Fibroblast of skin of right quadriceps (primary cell): ENCODE measurements around the gene CEP95.

Source experiments
- DNase-seq: peaks from one replicate; pipeline ENCODE4 v3.0.0-alpha.2; 2013

Gene CEP95

GRCh38 chr17:64496348-64496785 is 10.4 kb upstream of the CEP95 start:
- no peak for DNase-seq

GRCh38 chr17:64496786-64497564 is 9.8 kb upstream of the CEP95 start, which contains the start of gene POLG2:
Gene POLG2, minus strand, starts transcription at chr17:64497054. Its CDS starts 86 bp downstream, at chr17:64496968.
- peak; percentile 91 for DNase-seq

GRCh38 chr17:64497565-64498035 is 9.2 kb upstream of the CEP95 start:
- no peak for DNase-seq

- no peak for DNase-seq
Observed at GRCh38 chr17:64498308-64499203, 8.2 kb upstream of the CEP95 start.

- DNase-seq = peak; percentile 26
Observed at GRCh38 chr17:64499805-64500486, 6.8 kb upstream of the CEP95 start.

- DNase-seq = no peak
Observed at GRCh38 chr17:64500487-64500859, 6.3 kb upstream of the CEP95 start.

GRCh38 chr17:64500862-64501765 is 5.7 kb upstream of the CEP95 start:
- no peak for DNase-seq

- no peak for DNase-seq
Observed at GRCh38 chr17:64502021-64502420, 4.8 kb upstream of the CEP95 start.

GRCh38 chr17:64502809-64503208 is 4.0 kb upstream of the CEP95 start:
- no peak for DNase-seq

GRCh38 chr17:64503341-64503740 is 3.4 kb upstream of the CEP95 start:
- no peak for DNase-seq

- no peak for DNase-seq
Observed at GRCh38 chr17:64503821-64504768, 2.7 kb upstream of the CEP95 start.

- peak; percentile 48 for DNase-seq
Observed at GRCh38 chr17:64504769-64505339, 1.9 kb upstream of the CEP95 start.

- DNase-seq = peak; percentile 91
Observed at GRCh38 chr17:64505340-64506200, 1.2 kb upstream of the CEP95 start.

- DNase-seq = peak; percentile 97
Observed at GRCh38 chr17:64506201-64506575, 589 bp upstream of the CEP95 start, which contains the start of gene DDX5. Gene DDX5, minus strand, starts transcription at chr17:64506289. Its CDS starts 170 bp downstream, at chr17:64506119.

GRCh38 chr17:64507413-64507782 is 621 bp downstream of the CEP95 start:
- DNase-seq = peak; percentile 70

- no peak for DNase-seq
Observed at GRCh38 chr17:64508683-64509082, 1.9 kb downstream of the CEP95 start.

GRCh38 chr17:64509179-64509578 is 2.4 kb downstream of the CEP95 start:
- DNase-seq = no peak

GRCh38 chr17:64515419-64515818 is 8.6 kb downstream of the CEP95 start:
- no peak for DNase-seq

- DNase-seq = no peak
Observed at GRCh38 chr17:64515829-64516228, 9.1 kb downstream of the CEP95 start.
